ES-I3 (cell line): Measurements from ENCODE around the gene MOCS1.

Source experiments
- H3K36me3 ChIP-seq: 2 replicates; pipeline ENCODE4 v1.6.1; 2013; ENCODE audit warnings: mild to moderate bottlenecking, low read length, control low read depth, moderate library complexity; ENCODE audit not compliant: insufficient read depth
- H3K4me1 ChIP-seq: 2 replicates; pipeline ENCODE4 v1.6.1; 2013; ENCODE audit warnings: mild to moderate bottlenecking, control low read depth, low read length; ENCODE audit not compliant: insufficient read depth
- H3K9ac ChIP-seq: 2 replicates; pipeline ENCODE4 v1.6.1; 2013; ENCODE audit warnings: low read depth, mild to moderate bottlenecking, low read length, moderate library complexity
- H3K9me3 ChIP-seq: 2 replicates; pipeline ENCODE4 v1.6.1; 2013; ENCODE audit warnings: mild to moderate bottlenecking, low read length, moderate library complexity; ENCODE audit not compliant: control insufficient read depth, insufficient read depth

Gene MOCS1

DNA sequence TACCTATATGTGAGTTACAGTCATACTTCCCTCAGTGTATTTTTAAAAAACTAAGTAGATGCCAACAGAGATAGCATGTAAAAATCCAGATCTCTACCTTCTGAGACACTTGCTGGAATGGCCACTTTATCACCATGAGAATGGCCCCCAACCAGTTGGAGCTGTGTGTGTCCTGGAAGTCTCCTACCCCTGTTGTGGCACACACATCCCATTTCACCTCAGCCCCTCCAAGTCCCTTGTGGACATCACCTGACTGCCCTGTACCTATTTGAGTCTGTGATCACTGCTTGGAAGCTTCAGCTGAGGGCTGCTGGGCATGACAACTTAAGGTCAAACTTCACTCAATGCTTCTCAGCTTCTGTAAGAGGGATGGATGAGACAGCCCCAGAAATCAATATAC, 24.1 kb downstream of the MOCS1 start:
- Histone ChIP-seq H3K36me3 (no peaks in the 10 kb centered on the region), H3K9me3 (no peaks in the 10 kb centered on the region), H3K4me1 (no peaks in the 10 kb centered on the region), H3K9ac (no peak overlapping the region)

DNA sequence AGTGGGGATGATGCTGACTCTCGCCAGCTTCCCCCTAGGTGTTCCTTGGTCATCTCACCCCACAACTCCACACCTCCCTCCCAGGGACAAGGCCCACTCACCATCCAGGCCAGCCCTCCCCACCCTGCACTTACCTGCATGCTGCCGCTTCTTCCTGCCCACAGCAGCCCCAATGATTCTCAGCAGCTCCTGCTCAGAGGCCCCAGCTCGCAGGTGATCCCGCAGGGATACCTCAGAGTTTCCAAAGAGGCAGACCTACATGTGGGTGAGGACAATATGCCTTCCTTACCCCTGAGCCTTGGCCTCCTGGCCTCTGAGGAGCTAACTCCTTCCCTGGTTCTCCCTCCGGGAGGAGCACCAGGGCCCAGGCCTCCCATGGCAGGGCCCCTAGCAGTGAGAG, 24.6 kb downstream of the MOCS1 start:
- no peaks in the 10 kb centered on the region for H3K4me1 ChIP-seq
- H3K9ac ChIP-seq, result no peak overlapping the region
- no peaks in the 10 kb centered on the region for H3K9me3 ChIP-seq
- no peaks in the 10 kb centered on the region for H3K36me3 ChIP-seq

GRCh38 chr6:39908838-39909583, 25.3 kb downstream of the MOCS1 start:
- no peak overlapping the region for H3K9ac ChIP-seq
- no peaks in the 10 kb centered on the region for H3K4me1 ChIP-seq
- no peaks in the 10 kb centered on the region for H3K36me3 ChIP-seq
- H3K9me3 ChIP-seq, result no peaks in the 10 kb centered on the region

DNA sequence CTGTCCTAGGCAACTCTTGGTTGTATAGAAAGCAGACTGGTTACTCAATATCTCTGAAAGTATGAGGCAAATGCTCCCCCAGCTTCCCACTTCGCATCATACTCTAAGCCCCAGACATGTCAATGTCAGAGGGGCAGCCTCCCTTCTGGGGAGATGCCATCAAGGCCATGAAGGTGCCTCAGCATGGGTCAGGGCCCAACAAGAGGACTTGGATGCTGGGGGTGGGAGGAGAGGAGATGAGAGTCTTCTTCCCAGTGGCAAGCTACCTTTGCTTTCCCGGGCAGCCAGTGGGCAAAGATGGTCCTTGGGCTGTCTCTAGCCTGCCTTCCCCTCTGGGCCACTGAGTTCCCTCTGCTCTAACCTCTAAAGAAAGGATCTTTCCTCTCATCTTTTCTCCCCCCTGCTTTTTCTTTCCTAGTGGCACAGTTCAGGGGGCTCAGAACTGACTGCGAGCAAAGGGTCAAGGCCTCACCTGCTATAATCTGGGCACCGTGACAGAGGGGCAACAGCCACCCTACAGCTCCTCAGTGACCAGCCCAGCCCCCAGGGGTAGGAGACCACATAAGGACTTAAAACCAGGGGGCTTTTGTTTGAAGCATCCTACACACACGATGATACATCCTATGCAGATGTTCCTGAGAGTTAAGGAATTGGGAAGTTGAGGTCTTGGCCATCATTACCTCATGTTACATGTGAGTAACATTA, 26.2 kb downstream of the MOCS1 start:
- Histone ChIP-seq H3K9ac (no peak overlapping the region), H3K36me3 (no peaks in the 10 kb centered on the region), H3K4me1 (no peaks in the 10 kb centered on the region), H3K9me3 (no peaks in the 10 kb centered on the region)

DNA sequence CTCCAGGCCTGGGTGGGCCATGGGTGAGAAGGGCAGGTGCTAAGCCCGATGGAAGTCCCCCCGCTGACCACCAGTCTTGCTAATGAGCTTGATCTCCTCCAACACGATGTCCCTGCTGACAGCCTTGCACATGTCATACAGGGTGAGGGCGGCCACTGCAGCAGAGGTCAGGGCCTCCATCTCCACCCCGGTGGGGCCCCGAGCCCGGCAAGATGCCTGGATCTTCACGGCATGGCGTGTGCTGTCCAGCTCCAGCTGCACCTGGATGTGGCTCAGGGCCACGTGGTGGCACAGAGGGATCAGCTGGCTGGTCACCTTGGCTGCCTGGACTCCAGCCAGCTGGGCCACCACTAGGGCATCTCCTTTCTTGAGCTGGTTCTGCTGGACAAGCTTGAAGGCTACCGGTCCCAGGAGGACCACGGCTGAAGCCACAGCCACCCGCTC, 27.9 kb downstream of the MOCS1 start:
- Histone ChIP-seq H3K9me3 (no peaks in the 10 kb centered on the region), H3K36me3 (no peaks in the 10 kb centered on the region), H3K4me1 (no peaks in the 10 kb centered on the region)

GRCh38 chr6:39905640-39905975, 28.7 kb downstream of the MOCS1 start:
- H3K36me3 ChIP-seq, result no peaks in the 10 kb centered on the region
- H3K9ac ChIP-seq, result no peak overlapping the region
- no peaks in the 10 kb centered on the region for H3K9me3 ChIP-seq
- H3K4me1 ChIP-seq, result no peaks in the 10 kb centered on the region

More for the DNA sequence above, 27.9 kb downstream of the MOCS1 start:
- no peak overlapping the region for H3K9ac ChIP-seq

GRCh38 chr6:39904946-39905639, 29.2 kb downstream of the MOCS1 start:
- no peak overlapping the region for H3K9ac ChIP-seq
- H3K9me3 ChIP-seq, result no peaks in the 10 kb centered on the region
- no peaks in the 10 kb centered on the region for H3K4me1 ChIP-seq
- no peaks in the 10 kb centered on the region for H3K36me3 ChIP-seq

DNA sequence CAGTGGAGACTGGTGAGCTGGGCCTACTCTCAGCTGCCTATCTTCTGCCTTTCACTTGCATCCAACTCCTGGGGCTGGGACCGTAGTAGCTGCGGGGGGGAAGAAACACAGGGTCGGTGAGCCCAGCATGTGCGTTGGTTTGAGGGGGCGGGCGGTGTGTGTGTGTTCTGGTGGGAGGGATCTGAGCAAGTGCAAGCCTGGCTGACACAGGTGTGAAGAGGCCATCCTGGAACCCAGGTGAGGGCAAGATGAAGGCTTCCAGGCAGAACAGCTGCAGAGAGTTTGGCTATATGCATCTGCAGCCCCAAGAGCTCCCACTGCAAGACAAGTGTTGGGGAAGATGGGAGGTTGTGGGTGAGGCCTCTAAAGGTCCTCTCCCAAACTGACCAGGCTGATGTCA, 30.6 kb downstream of the MOCS1 start:
- no peak overlapping the region for H3K9ac ChIP-seq
- H3K9me3 ChIP-seq, result no peaks in the 10 kb centered on the region
- H3K36me3 ChIP-seq, result no peaks in the 10 kb centered on the region
- H3K4me1 ChIP-seq, result no peaks in the 10 kb centered on the region

DNA sequence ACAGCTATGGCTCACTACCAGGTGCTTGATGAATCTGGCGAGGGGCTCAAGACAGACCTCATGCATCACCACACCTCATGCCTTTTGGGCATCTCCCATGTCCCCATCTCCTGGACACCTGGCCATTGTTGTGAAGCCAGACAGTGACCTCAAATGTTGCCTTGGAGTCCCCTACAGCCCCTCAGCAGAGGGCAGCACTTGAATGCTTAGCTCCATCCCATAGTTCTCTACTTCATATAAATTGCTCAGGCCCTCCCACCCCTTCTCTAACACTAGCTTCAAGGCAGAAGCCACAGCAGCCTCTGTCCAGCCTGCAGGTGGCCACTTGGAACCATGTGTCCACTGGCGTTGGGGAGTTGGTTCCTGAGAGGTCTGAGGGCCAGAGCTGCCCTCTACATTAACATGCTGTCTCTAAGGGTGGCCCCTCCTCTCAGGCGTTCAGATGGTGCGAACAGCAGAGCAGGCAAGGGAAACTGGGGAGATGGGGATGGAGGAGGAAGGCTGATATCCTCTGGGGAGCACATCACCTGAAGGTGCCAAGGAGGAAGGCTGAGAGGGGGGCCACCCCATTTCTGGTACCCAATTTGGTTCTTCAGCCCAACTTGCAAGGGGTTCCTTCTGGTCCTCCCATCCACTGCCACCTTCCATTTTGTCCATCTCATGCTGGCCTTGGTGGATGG, 31.3 kb downstream of the MOCS1 start:
- Histone ChIP-seq H3K4me1 (peaks cover 7% of the 10 kb centered on the region), H3K9me3 (no peaks in the 10 kb centered on the region), H3K36me3 (no peaks in the 10 kb centered on the region), H3K9ac (no peak overlapping the region)

DNA sequence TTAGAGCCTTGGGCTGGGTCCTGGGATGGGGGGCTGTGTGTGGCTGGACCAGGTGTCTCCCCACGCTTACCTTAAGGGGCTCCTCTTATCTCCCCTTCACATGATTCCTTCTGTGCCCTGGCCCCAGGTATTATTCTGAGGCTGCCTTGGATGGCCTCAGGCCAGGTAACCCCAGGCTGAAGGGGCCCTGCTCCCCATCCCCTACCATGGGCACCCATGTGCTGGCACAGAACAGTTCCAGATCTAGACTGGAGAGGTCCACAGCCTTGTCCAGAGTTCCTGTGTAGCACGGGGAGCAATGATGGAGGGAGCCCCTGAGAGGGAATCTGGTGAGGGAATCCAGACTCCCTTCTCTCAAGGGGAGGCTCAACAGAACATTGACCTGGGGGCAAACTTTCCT, 32.1 kb downstream of the MOCS1 start:
- Histone ChIP-seq H3K36me3 (0 out of 2 replicates have a peak, but pooled peaks cover under 1% of the 10 kb centered on the region), H3K9ac (no peak overlapping the region), H3K9me3 (no peaks in the 10 kb centered on the region), H3K4me1 (peaks cover 14% of the 10 kb centered on the region)

GRCh38 chr6:39901670-39902069, 32.6 kb downstream of the MOCS1 start:
- Histone ChIP-seq H3K4me1 (peaks cover 18% of the 10 kb centered on the region), H3K9me3 (no peaks in the 10 kb centered on the region), H3K9ac (no peak overlapping the region), H3K36me3 (0 out of 2 replicates have a peak, but pooled peaks cover 4% of the 10 kb centered on the region)

- 0 out of 2 replicates have a peak, but pooled peaks cover 4% of the 10 kb centered on the region for H3K36me3 ChIP-seq
- H3K4me1 ChIP-seq, result peaks cover 18% of the 10 kb centered on the region
- no peak overlapping the region for H3K9ac ChIP-seq
Measured at GRCh38 chr6:39901116-39901655, 33.1 kb downstream of the MOCS1 start.

GRCh38 chr6:39899554-39900295, 34.5 kb downstream of the MOCS1 start:
- H3K9ac ChIP-seq, result no peak overlapping the region
- no peaks in the 10 kb centered on the region for H3K9me3 ChIP-seq
- 0 out of 2 replicates have a peak, but pooled peaks cover 4% of the 10 kb centered on the region for H3K36me3 ChIP-seq
- peaks cover 18% of the 10 kb centered on the region for H3K4me1 ChIP-seq

More at GRCh38 chr6:39901116-39901655, 33.1 kb downstream of the MOCS1 start:
- no peaks in the 10 kb centered on the region for H3K9me3 ChIP-seq
